ENCODE results near the gene EXOC6B. TPM values are rescaled to one million over a fixed set of nuclear protein-coding genes. Genes with fewer than 3 reads are reported as not detected.

EXOC6B gene
- total RNA-seq, 1 donor from 2014 or later, result 13.8 TPM

GRCh38 chr2:72198532-72199241 is 627.1 kb downstream of the EXOC6B start:
- H3K36me3 Mint-ChIP-seq (ENCODE audit: low read depth), result no peaks in the 10 kb centered on the region
- no peak overlapping the region for H3K27ac Mint-ChIP-seq
- H3K9me3 Mint-ChIP-seq, result no peaks in the 10 kb centered on the region
- no peaks in the 10 kb centered on the region for H3K27me3 Mint-ChIP-seq
- no peaks in the 10 kb centered on the region for H3K4me1 Mint-ChIP-seq
- TF ChIP-seq, protein P1, sequence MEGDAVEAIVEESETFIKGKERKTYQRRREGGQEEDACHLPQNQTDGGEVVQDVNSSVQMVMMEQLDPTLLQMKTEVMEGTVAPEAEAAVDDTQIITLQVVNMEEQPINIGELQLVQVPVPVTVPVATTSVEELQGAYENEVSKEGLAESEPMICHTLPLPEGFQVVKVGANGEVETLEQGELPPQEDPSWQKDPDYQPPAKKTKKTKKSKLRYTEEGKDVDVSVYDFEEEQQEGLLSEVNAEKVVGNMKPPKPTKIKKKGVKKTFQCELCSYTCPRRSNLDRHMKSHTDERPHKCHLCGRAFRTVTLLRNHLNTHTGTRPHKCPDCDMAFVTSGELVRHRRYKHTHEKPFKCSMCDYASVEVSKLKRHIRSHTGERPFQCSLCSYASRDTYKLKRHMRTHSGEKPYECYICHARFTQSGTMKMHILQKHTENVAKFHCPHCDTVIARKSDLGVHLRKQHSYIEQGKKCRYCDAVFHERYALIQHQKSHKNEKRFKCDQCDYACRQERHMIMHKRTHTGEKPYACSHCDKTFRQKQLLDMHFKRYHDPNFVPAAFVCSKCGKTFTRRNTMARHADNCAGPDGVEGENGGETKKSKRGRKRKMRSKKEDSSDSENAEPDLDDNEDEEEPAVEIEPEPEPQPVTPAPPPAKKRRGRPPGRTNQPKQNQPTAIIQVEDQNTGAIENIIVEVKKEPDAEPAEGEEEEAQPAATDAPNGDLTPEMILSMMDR (IDR thresholded peaks at IDR 0.05), result no peak
- DNase-seq (no peak), ATAC-seq (ENCODE audit: low read depth) (no peak)
- CTCF ChIA-PET, result no interaction called here
- no peak overlapping the region for H3K4me3 Mint-ChIP-seq
- intact Hi-C loops (cut with micrococcal nuclease), result no loop called here
- POLR2A ChIA-PET, result no interaction called here

DNA sequence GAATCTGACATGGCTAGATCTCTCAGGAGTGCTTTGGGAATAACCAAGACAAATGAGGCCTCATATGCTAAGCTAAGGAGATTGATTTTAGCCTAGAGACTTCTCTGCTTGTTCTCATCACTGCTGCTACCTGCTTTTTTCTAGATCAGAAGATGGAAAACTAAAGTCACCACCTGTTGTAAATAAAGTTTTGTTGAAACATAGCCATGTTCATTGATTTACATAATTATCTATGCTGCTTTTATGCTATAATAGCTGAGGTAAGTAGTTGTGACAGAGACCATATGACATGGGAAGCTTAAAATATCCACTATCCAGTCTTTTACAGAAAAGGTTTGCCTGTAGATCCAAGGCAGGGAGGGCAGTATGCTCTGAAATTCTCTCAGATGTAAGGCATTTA is 632.1 kb downstream of the EXOC6B start:
- H3K36me3 Mint-ChIP-seq (ENCODE audit: low read depth), result no peaks in the 10 kb centered on the region
- TF ChIP-seq, protein P1 (IDR thresholded peaks at IDR 0.05), result no peak
- ATAC-seq (ENCODE audit: low read depth) (no peak), DNase-seq (no peak)
- ChIA-PET POLR2A (no interaction called here), CTCF (interaction anchor here (0.7 kb wide), 1 partner anchor 9 kb away, joined by 3 read pairs; no protein-coding TSS in a partner anchor)
- no peak overlapping the region for H3K27ac Mint-ChIP-seq
- intact Hi-C loops (cut with micrococcal nuclease), result no loop called here
- no peaks in the 10 kb centered on the region for H3K9me3 Mint-ChIP-seq
- H3K27me3 Mint-ChIP-seq, result no peaks in the 10 kb centered on the region
- H3K4me3 Mint-ChIP-seq, result no peak overlapping the region
- H3K4me1 Mint-ChIP-seq, result no peaks in the 10 kb centered on the region

GRCh38 chr2:72191441-72191840 is 634.4 kb downstream of the EXOC6B start:
- ATAC-seq (ENCODE audit: low read depth) (no peak), DNase-seq (no peak)
- no peaks in the 10 kb centered on the region for H3K4me1 Mint-ChIP-seq
- CTCF ChIA-PET, result no interaction called here
- no peak overlapping the region for H3K4me3 Mint-ChIP-seq
- H3K27ac Mint-ChIP-seq, result no peak overlapping the region
- no peaks in the 10 kb centered on the region for H3K27me3 Mint-ChIP-seq
- peaks cover 4% of the 10 kb centered on the region for H3K9me3 Mint-ChIP-seq
- TF ChIP-seq, protein P1 (IDR thresholded peaks at IDR 0.05), result no peak
- H3K36me3 Mint-ChIP-seq (ENCODE audit: low read depth), result peaks cover 3% of the 10 kb centered on the region
- intact Hi-C loops (cut with micrococcal nuclease), result no loop called here
- POLR2A ChIA-PET, result no interaction called here

- CTCF ChIA-PET, result no interaction called here
- H3K4me3 Mint-ChIP-seq, result no peak overlapping the region
- H3K27me3 Mint-ChIP-seq, result no peaks in the 10 kb centered on the region
- TF ChIP-seq, protein P1 (IDR thresholded peaks at IDR 0.05), result no peak
- ATAC-seq (ENCODE audit: low read depth) (no peak), DNase-seq (no peak)
- H3K36me3 Mint-ChIP-seq (ENCODE audit: low read depth), result peaks cover 3% of the 10 kb centered on the region
- POLR2A ChIA-PET, result no interaction called here
- H3K27ac Mint-ChIP-seq, result no peak overlapping the region
- intact Hi-C loops (cut with micrococcal nuclease), result no loop called here
- H3K9me3 Mint-ChIP-seq, result peaks cover 4% of the 10 kb centered on the region
- H3K4me1 Mint-ChIP-seq, result no peaks in the 10 kb centered on the region
Measured at GRCh38 chr2:72185206-72185605, 640.6 kb downstream of the EXOC6B start.

- DNase-seq (no peak), ATAC-seq (ENCODE audit: low read depth) (no peak)
- CTCF ChIA-PET, result no interaction called here
- no peak overlapping the region for H3K27ac Mint-ChIP-seq
- intact Hi-C loops (cut with micrococcal nuclease), result no loop called here
- H3K4me1 Mint-ChIP-seq, result no peaks in the 10 kb centered on the region
- no peaks in the 10 kb centered on the region for H3K27me3 Mint-ChIP-seq
- H3K36me3 Mint-ChIP-seq (ENCODE audit: low read depth), result peaks cover 15% of the 10 kb centered on the region
- H3K9me3 Mint-ChIP-seq, result peaks cover 4% of the 10 kb centered on the region
- POLR2A ChIA-PET, result no interaction called here
- H3K4me3 Mint-ChIP-seq, result no peak overlapping the region
- TF ChIP-seq, protein P1 (IDR thresholded peaks at IDR 0.05), result no peak
Measured at GRCh38 chr2:72183466-72183865, 642.4 kb downstream of the EXOC6B start.

Data from activated B cell treated with CpG ODN at 0.5 μM for 24 hours (primary cell).